D341Med (cell line): ENCODE results near the gene SLC35A2.

Experiments
- DNase-seq: peaks from one replicate; pipeline ENCODE4 v3.0.0; 2012; ENCODE audit warnings: low spot score

Gene SLC35A2

DNA sequence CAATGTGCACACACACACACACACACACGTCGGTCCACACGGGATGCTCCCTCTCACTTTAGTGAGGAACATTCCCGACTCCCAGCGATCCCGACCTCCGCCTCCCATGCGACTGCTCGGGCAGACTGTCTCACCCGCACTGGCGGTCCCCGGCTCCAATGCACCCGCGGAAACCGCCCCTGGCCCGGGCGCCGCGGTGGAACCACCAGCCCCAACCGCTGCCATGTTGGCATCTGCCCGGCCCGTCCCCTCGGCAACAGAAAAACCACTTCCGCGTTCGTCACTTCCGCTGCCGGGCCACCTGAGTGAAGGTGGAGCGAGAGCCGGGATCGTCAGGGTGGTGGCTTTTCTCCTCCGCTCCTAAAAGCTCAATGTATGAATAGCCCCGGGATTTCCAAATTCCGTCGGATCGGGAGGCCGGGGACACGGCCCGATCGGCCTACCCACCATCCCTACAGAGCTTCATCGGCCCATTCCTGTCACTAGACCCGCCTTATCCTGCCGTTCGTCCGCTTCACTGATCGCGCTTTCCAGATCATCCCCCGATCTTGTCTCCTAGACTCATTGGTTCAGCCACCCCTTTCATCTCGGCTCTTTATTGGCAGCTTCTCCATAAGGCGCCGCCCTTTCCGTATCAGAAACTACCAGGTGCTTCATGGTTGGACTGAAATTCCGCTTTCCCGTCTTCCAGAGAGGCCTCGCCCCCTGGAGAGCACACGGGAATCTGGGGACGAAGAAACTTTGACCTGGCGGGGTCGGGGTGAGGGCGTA, at the start of gene SLC35A2:
SLC35A2 (minus strand) TSS at position 235 of the 771 bp plus-strand sequence; CDS start at position 225, 10 bp downstream.
- peak; percentile 85 for DNase-seq

DNA sequence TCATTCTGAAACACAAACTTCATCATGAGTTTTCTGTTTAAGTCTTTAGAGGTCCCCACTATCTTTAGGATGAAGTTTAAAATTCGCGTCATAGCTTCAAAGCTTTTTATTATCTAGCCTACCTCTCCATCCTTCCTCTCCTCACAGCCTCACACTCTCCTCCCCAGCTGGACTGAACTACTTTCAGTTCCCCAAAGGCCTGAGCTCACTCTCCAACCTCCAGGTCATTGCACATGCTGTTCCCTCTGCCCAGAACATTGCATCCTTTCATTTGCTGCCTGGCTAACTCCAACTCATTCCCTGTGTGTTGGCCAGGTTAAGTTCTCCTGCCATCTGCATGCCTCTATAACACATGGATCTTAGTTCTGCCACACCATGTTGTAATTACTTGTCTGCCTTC, 48.8 kb upstream of the SLC35A2 start:
- DNase-seq = no peak

DNA sequence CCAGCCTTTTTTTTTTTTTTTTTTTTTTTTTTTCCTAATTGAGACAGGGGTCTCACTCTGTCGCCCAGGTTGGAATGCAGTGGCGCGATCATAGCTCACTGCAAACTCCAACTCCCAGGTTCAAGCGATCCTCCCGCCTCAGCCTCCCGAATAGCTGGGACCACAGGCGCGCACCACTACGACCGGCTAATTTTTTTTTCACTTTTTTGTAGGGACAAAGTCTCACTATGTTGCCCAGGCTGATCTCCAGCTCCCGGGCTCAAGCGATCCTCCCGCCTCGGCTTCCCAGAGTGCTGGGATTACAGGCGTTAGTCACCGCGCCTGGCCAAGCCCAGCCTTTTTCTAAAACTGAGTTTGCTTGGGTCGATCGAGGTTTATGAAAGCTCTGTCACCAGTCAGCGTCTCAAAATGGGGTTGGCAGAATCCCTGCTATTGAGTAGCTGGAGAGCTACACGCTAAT, 47.2 kb upstream of the SLC35A2 start:
- DNase-seq = peak; percentile 33

DNA sequence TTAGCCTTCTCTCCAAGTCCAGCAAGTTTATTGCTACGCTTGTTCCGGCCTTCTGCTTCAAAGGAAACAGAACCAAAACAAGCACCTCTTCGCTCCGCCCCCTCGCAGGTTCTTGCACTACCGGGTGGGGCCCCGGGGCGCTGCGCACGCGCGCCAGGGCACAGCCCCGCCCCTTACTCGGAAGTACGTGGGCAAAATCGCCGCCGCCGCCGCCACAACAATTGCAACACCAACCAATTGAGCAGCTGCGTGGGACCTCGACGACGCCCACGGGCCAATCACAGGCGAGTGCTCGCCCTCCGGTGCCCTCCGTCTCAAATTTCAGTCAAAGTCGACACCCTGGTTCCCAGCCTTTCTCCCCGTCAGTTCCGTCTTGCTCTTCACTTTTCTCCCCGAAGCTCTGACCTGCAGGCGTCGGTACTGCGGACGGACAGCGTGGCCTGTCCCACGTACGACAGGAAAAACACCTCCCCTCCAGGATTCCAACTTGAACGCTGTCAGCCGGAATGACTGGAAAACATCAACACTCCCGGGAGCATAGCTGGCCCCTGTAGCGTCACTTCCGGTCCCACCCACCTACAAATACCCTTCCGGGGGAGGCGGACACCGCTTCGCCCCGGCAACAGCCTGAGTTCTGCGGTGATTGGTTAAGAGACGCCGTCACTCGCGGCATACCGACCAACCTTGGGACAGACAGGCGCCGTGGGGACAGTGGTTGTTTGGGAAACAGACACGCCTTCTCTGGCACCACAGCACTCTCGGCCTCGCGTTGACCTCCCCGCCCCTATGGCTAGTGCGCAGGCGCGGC, 46.6 kb upstream of the SLC35A2 start:
- DNase-seq = peak; percentile 92

DNA sequence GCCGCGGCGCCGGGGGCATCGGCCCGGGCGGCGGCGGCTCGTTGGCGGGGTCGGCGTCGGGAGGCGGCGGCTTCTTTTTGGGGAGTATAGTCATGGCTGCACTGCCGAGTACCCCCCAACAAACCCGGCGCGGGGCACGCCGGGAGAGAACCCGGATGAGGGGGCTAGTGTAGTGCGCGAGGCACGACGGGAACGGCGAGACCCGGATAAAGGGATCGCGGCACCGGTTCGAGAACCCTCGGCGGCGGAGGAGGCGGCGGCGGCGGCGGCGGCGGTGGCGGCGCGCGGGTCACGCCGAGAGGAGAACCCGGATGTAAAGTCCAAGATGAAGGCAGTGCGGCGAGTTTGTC, 46.0 kb upstream of the SLC35A2 start, which contains the start of gene OTUD5:
OTUD5 (minus strand) TSS at position 131 of the 350 bp plus-strand sequence; CDS start at position 94, 37 bp downstream.
- peak; percentile 83 for DNase-seq

DNA sequence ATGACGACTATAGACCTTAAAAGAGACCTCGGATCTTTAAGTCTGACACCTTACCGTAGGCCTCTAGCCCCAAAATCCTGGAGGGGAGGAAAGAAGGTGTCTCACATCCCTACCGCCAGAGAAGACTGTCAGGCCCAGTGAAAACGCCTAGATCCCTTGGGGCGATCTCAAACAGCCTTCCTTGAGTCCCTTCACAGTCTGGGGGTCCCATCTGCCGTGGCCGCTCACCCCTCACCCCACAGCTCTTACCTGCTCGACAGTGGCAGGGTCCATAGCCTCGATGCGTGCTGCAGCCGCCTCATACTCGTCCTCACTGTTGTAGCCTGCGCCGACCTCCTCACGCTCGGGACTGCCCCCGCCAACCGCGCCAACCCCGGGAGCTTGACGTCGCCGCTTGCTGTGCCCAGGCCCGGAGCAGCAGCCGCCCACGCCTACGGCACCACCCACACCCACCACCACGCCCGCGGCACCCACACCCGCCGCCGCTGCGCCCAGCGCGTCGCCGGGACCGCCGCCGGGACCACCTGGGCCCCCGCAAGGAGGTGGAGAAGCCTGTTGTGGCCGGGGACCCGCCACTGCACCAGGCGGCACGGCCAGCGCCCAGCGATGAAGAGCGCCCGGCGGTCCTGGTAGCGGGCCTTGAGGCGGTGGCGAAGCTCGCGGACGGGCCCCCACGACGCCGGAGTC, 45.4 kb upstream of the SLC35A2 start:
- peak; percentile 29 for DNase-seq

DNA sequence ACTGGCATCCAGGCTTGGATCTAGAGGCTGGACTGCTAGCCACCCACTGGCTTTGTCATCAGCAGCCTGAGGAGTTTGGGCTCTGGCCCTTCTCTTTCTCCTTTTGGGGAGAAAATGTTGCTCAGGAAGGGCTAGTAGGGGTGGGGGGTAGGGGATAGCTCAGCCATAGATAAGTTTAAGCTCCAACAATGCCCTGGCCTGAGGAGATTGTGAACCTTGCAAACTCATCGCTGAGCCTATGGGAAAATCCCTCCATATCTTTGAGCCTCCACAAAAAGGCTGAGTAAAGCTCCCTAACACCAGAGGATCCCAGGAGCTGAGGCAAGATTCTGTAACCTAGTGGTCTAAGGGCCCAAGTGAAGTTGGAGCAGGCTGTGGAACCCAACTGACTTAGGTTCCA, 37.1 kb upstream of the SLC35A2 start:
- no peak for DNase-seq

DNA sequence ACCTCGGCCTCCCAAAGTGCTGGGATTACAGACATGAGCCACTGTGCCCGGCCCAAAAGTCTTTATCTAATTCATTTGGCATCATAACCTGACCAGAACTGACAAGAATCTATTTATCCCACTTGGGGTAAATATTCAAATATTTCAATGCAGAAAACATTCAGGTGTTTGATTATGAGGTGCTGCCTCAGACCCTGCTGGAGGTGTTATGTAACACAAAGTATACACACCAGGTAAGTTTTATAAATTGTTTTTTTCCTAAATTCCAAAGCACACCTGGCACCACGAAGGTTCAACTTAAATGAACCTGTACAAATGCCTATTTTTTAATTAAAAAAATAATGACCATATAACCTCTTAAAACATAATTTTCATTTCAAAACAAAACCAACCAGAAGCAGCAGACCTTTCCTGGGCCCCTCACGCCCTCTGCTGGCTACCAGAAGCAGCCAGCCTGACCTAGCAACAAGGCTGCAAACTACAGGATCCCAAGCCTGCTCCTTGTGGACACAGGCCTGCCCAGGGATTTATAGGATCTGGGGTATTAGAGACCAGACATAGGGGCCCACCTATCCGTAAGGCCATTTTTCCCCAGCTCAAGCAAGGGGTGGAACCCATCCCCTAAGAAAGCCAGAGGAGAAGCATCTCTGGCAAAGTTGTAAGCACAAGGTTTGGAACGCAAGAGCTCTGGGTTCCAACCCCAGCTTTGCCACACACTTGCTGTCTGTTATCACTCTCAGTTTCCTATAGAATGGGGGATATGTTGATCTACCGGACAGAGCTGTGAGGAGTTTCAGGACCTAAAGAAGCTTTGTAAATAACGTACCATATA, 34.3 kb upstream of the SLC35A2 start:
- DNase-seq = peak; percentile 73

DNA sequence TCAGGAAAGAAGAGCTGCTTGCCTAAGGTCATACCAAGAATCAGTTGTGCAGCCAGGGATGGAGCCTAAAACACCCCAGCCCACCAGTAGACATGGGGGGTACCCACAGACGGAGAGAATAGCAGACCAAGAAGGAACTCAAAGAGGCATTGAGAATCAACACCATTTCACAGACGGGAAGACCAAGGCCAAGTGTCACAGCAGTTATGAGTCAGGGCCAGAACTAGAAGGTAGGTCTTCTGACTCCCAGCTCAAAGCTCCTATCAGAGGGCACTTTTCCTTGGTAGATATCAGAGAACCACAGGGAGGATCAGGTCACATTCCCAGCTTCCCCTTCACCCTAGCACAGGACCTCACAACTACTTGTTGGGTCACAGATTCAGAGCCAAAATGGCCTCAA, 31.4 kb upstream of the SLC35A2 start:
- DNase-seq = no peak

DNA sequence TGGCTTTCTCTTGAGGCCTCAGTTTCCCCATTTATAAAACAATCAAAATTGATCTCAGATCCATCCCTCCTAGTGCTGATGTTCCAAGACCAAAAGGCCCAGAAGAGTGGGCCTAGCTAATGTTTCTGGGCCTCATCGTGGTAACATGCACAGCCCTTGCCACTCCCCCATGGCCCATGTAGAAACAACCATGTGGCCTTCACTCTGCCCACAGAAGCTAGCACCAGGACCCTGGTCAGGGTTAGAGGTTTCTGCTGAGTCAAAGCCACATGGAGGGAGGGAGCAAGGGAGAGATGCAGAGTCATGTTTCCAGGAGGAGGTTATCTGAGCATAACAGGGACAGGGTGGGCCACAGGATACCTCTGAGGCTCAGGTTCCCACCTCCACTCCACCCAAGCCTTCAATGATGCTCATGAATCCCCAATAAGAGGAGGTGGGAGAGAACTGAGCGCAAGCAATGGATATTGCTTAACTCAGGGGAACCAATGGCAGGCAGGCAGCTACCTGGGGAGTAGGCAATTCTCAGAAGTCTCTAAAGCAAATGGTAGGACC, 29.0 kb upstream of the SLC35A2 start:
- DNase-seq = no peak

DNA sequence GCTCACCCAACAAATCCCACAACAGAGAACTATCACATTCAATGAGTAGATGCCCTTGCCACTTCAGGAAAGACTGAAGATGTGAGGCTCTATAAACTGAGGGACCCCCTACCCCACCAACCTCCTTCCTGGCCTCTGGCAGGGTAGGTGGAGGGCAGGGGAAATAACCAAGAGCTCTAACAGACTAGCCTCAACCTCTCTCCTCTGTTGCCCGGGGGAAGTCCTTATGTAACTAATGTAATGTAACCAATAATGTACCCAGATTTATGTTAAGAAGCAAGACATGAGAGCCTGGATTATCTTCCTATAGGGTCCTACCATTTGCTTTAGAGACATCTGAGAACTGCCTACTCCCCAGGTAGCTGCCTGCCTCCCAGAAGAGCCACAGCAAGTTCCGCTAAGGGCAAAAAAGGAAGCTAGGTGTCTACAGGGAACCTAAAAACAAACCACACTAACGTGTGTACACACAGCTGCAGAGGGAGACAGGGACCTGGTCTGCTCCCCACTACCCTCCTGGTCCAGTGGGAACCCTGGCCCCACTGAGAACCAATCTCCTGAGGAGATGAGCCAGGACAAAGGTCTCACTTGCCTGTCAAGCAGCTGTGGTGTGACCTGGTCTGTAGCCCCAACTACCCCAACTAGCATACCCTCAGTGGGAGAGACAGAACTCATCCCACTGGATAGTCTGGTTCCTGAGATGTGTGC, 28.2 kb upstream of the SLC35A2 start:
- DNase-seq = no peak

DNA sequence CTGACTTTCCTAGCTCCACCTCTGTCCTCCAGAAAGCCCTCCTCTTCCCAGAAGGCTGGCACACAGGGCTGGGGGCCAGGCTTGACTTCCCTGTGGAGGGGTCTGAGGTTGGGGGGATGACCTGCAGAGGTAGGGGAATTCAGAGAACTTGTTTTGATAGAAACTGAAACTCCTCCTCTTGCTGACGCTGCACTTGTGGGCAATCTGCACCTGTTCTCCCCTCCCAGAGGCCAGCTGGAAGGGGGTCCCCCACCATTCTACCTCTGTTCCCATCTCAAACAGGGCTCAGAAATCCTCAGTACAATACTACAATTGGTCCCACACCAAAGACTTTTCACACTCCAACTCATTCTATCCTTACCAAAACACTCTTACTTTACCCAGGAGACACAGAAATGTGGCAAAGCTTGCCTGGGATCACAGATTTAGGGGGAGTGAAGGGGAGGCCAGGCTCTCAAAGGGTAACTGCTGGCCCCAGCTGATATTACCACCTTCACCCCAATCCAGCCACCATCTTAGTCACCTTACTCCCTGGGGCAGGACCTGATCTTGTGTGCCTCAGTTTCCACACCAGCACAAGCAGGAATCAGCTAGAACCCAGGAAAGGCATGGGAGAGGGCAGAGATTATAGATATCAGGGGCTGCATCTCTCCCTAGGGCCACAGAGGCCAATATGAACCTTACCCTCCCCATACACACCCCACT, 27.4 kb upstream of the SLC35A2 start:
- DNase-seq = no peak

DNA sequence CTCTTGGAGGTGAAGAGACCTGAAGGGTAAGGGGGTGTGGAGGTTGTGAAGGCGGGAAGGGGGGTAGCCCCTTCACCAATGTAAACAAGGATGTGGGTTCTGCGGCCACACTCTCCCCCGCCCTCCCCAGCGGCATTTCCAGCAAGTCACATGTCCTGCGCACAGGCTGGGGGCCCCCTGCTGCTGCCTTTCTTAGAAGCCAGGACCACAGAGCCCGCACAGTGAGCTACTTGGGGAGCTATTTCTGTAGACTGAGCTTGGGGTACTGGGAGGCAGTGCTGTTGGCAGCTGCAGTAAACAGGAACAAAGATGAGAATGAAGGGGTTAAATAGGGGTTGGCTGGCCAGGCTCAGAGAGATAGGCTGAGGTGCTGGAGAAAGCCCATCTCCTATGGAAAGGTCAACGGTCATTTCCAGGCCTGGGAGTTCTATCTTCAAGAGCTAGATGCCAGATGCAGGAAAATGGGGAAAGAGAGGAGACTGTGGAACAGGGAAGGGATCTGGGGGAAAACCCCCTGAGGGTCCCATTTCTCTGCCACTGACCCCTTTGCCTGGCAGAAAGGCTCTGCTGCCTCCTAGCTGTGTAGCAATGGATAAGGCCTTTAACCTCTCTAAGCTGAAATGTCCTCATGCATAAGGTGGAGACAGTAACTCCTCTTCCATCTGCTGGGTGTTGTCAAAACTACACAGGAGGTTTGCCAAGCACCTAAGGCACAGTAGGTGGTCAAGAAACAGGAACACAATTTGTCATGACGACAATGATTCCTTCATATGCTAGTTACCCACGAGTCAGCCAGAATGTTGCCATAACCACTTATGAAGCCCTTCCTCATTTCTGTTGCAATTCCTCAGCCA, 25.8 kb upstream of the SLC35A2 start:
- DNase-seq = no peak

DNA sequence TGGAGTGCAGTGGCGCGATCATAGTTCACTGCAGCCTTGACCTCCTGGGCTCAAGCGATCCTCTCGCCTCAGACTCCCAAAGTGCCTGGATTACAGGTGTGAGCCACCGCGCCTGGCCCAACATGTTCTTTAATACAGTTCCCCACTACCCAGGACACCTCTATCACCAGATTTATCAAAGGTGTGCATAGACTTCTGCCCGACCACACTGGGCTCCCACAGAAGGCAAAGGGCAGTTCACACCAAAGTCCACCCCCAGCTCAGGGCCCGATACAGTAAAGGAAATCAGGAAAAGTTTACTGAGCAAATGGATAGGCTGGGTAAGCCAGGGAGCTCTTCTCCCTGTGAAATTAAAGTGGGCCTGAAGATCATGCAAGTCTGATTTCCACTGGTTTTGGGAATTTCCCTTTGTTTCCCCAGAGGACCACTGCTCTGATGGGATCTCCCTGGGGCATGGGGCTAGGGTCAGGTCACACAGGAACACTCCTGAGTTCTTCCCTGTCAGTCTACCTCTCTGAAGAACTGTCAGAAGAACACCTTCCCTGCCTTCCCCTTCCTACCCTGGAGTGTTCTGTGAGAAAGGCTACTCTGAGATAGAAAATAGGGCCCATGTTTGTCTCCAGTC, 25.1 kb upstream of the SLC35A2 start:
- no peak for DNase-seq

DNA sequence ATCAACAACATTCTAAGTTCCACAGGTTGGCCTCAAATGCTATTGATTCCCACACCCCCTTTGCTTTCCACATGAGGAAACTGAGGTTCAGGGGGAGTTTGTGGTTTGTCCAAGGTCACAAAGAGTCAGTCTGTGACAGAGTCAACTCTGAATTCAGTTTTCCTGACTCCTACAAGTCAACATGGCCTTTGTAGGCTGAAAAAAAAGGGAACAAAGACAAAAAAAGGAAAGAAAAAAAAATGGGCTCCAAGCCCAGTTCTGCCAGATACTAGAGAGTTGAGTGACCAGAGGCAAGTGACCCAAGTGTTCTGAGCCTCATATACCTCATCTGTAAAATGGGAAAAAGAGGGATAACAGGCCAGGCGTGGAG, 23.8 kb upstream of the SLC35A2 start:
- DNase-seq = no peak

DNA sequence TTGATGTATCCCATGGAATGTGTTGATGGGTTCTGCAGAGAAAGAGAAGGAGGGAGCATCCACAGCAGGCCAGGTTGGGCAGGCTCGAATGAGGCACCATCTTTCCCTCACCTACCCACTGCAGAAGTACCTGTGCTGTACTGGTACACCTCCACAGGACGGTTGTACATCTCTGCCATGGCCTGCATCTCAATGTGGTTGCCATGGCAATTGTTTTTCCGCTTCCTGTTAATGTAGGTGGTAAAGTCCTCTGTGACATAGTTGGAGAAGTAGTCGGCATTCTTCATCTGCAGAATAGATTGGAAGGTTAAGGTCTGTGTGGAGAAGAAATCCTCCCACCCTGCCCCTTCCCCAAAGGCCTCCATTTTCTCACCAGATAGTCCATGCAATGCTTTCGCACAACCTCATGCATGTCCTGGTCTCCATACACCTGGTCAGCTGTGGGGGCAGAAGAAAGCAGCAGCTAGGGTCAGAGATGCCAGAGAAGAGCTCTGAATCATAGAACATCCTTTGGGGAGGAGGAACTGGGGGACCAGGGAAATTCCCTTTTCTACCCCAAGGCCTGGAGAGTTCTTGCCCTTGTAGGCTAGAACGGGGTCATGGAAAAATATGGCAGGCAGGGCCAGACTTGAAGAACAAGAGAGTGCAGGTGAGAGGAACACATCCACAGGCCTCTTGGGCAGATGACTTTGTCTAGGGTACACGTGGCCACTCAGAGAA, 23.3 kb upstream of the SLC35A2 start:
- DNase-seq = no peak

DNA sequence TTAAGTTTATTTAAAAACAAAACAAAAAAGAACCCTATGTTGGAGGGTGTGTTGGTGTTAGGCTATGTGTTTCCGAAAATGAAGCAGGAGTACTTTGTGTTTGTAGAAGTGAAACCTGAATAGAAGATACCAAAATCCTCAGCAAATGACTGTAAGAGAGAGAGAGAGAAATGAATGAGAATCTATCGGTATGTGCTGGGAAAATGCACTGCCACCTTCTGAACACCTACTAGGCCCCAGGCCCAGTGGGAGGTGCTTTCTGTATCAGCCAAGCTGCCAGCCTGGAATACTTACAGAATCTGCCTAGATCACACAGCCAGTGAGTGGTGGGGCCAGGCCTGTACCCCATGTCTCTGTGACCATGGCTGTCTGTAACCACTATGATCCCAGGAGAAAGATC, 22.3 kb upstream of the SLC35A2 start:
- DNase-seq = no peak

DNA sequence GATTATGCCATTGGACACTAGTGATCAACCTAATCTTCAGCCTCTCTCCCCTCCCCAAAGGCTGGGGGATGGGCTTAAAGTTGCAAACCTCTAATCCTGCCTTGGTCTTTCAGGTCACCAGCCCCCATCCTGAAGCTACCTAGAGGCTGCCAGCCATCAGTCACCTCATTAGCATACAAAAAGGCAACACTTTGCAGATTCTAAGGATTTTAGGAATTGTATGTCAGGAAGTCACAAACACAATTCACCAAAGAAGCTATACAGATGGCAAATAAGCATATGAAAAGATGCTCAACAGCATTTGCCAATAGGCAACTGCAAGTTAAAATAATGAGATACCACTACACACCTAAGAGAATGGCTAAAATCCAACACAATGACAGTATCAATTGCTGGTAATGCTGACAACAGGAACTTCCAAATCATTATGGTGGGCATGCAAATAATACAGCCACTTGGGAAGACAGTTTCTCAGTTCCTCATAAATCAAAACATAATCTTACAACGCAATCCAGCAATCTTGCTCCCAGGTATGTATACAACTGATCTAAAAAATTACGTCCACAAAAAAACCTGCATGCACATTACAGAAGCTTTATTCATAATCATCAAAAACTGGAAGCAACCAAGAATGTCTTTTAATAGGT, 16.4 kb upstream of the SLC35A2 start:
- DNase-seq = no peak
